ENCODE results near the gene CELF6.

Gene CELF6
- total RNA-seq, result 0 to 0.19 (median 0.09) reads per million in 3 donors

- Histone ChIP-seq H3K9me3 (ENCODE audit: control insufficient read depth, low read length) (no peaks in the 10 kb centered on the region), H3K27ac (ENCODE audit: insufficient read depth, low read length, poor library complexity, severe bottlenecking) (no peak within 1 kb of the TSS), H3K27me3 (replicated peaks; ENCODE audit: control insufficient read depth, insufficient read depth, low read length, poor library complexity, severe bottlenecking) (no peaks in the 10 kb centered on the region), H3K4me3 (ENCODE audit: insufficient read depth, low read depth, low read length, poor library complexity, severe bottlenecking) (peak within 1 kb of the TSS; percentile 44), H3K4me1 (ENCODE audit: control insufficient read depth, insufficient read depth, low read length, poor library complexity, severe bottlenecking) (peaks cover 8% of the 10 kb centered on the region), H3K36me3 (ENCODE audit: control insufficient read depth, insufficient read depth, low read length) (no peaks in the 10 kb centered on the region)
- DNase-seq, result peak; percentile 78 to 79 (median 79)
These were observed at the start of gene CELF6 for GRCh38 chr15:72319985-72320671. Gene CELF6 (minus strand): TSS chr15:72320157. CDS start chr15:72319874, 283 bp downstream.

- no peak for DNase-seq
These were observed 48.9 kb upstream of the CELF6 start for GRCh38 chr15:72368899-72369298.

DNA sequence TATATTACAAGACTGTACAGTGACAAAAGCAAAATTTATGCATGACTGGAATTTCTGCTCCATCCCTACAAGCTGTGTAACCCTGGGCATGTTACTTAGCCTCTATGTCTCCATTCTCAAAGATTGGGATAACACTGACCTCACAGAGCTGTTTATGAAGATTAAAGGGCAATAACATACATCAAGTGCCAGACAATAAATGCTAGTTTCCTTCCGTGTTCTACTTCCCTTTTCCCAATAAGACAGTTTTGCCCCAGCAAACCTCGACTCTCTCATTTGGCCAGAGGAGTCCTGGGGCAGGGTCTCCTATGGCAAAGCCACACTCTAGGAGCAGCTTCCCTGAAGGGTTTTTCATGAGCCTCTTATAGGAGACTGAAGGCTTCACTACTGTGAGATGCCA, 48.4 kb upstream of the CELF6 start:
- Histone ChIP-seq H3K27me3 (replicated peaks; ENCODE audit: control insufficient read depth, insufficient read depth, low read length, poor library complexity, severe bottlenecking) (no peaks in the 10 kb centered on the region), H3K27ac (ENCODE audit: insufficient read depth, low read length, poor library complexity, severe bottlenecking) (no peak overlapping the region), H3K4me1 (ENCODE audit: control insufficient read depth, insufficient read depth, low read length, poor library complexity, severe bottlenecking) (peaks cover 6% of the 10 kb centered on the region)

More at GRCh38 chr15:72368899-72369298, 48.9 kb upstream of the CELF6 start:
- H3K4me1 ChIP-seq (ENCODE audit: control insufficient read depth, insufficient read depth, low read length, poor library complexity, severe bottlenecking), result peaks cover 6% of the 10 kb centered on the region
- no peak overlapping the region for H3K4me3 ChIP-seq (ENCODE audit: insufficient read depth, low read depth, low read length, poor library complexity, severe bottlenecking)
- no peaks in the 10 kb centered on the region for H3K27me3 ChIP-seq (replicated peaks; ENCODE audit: control insufficient read depth, insufficient read depth, low read length, poor library complexity, severe bottlenecking)
- H3K27ac ChIP-seq (ENCODE audit: insufficient read depth, low read length, poor library complexity, severe bottlenecking), result no peak overlapping the region
- H3K9me3 ChIP-seq (ENCODE audit: control insufficient read depth, low read length), result no peaks in the 10 kb centered on the region
- peaks cover 8% of the 10 kb centered on the region for H3K36me3 ChIP-seq (ENCODE audit: control insufficient read depth, insufficient read depth, low read length)

DNA sequence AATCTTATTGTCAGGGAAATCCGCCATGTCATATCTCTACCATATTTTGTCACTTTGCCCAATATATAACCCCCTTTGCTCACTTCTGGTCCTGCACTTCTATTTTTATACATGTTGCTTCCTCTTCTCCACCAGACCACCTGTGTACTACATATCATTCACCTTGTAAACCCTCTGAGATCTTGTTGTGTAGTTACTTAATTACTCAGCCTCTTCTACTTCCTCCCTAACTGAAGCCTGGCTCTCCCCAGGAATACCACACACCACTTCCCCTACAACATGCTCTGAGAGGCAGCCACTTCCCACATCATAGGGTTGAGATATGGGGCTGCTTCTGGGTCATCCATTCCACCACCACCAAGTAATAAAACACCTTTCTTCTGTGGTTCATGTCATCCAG, 45.9 kb upstream of the CELF6 start:
- H3K36me3 ChIP-seq (ENCODE audit: control insufficient read depth, insufficient read depth, low read length), result peaks cover 8% of the 10 kb centered on the region
- peaks cover 6% of the 10 kb centered on the region for H3K4me1 ChIP-seq (ENCODE audit: control insufficient read depth, insufficient read depth, low read length, poor library complexity, severe bottlenecking)
- no peaks in the 10 kb centered on the region for H3K9me3 ChIP-seq (ENCODE audit: control insufficient read depth, low read length)
- no peaks in the 10 kb centered on the region for H3K27me3 ChIP-seq (replicated peaks; ENCODE audit: control insufficient read depth, insufficient read depth, low read length, poor library complexity, severe bottlenecking)
- no peak overlapping the region for H3K4me3 ChIP-seq (ENCODE audit: insufficient read depth, low read depth, low read length, poor library complexity, severe bottlenecking)
- peak in 1 of 3 donors; percentile 7 for DNase-seq
- H3K27ac ChIP-seq (ENCODE audit: insufficient read depth, low read length, poor library complexity, severe bottlenecking), result no peak overlapping the region

More for the DNA sequence above, 48.4 kb upstream of the CELF6 start:
- no peaks in the 10 kb centered on the region for H3K9me3 ChIP-seq (ENCODE audit: control insufficient read depth, low read length)
- DNase-seq, result no peak
- H3K4me3 ChIP-seq (ENCODE audit: insufficient read depth, low read depth, low read length, poor library complexity, severe bottlenecking), result no peak overlapping the region
- H3K36me3 ChIP-seq (ENCODE audit: control insufficient read depth, insufficient read depth, low read length), result peaks cover 8% of the 10 kb centered on the region

- H3K27me3 ChIP-seq (replicated peaks; ENCODE audit: control insufficient read depth, insufficient read depth, low read length, poor library complexity, severe bottlenecking), result no peaks in the 10 kb centered on the region
- no peak overlapping the region for H3K27ac ChIP-seq (ENCODE audit: insufficient read depth, low read length, poor library complexity, severe bottlenecking)
- no peaks in the 10 kb centered on the region for H3K9me3 ChIP-seq (ENCODE audit: control insufficient read depth, low read length)
- no peak for DNase-seq
- H3K4me1 ChIP-seq (ENCODE audit: control insufficient read depth, insufficient read depth, low read length, poor library complexity, severe bottlenecking), result peaks cover 11% of the 10 kb centered on the region
- H3K36me3 ChIP-seq (ENCODE audit: control insufficient read depth, insufficient read depth, low read length), result peaks cover 10% of the 10 kb centered on the region
- no peak overlapping the region for H3K4me3 ChIP-seq (ENCODE audit: insufficient read depth, low read depth, low read length, poor library complexity, severe bottlenecking)
These were observed 41.2 kb upstream of the CELF6 start for GRCh38 chr15:72361176-72361575.

DNA sequence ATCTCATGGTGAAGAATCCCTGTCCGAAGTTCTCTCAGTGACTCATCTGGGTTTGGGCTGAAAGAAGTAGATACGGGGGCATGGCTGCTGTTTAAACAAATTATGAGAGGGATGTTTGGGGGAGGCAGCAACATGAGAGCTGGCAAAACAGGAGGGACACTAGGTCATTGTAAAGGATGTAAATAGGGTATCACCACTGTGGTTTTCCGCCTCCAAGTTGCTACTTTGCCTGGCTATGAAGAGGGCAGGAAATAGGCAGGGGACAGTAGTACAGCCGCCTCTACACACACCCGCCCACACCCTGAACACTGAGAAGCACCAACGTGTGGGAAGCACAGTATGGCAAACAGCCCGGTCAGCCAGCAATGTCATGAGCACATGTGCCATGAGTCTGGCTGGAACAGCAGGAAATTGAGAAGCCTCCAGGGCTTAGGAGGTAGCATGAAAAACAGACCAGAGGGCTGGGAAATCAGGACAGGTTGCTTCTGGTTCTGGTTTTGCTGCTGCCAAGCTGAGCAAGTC, 38.8 kb upstream of the CELF6 start:
- Histone ChIP-seq H3K27ac (ENCODE audit: insufficient read depth, low read length, poor library complexity, severe bottlenecking) (no peak overlapping the region), H3K4me3 (ENCODE audit: insufficient read depth, low read depth, low read length, poor library complexity, severe bottlenecking) (no peak overlapping the region), H3K36me3 (ENCODE audit: control insufficient read depth, insufficient read depth, low read length) (peaks cover 34% of the 10 kb centered on the region), H3K27me3 (replicated peaks; ENCODE audit: control insufficient read depth, insufficient read depth, low read length, poor library complexity, severe bottlenecking) (no peaks in the 10 kb centered on the region), H3K4me1 (ENCODE audit: control insufficient read depth, insufficient read depth, low read length, poor library complexity, severe bottlenecking) (peaks cover 5% of the 10 kb centered on the region), H3K9me3 (ENCODE audit: control insufficient read depth, low read length) (no peaks in the 10 kb centered on the region)
- no peak for DNase-seq

DNA sequence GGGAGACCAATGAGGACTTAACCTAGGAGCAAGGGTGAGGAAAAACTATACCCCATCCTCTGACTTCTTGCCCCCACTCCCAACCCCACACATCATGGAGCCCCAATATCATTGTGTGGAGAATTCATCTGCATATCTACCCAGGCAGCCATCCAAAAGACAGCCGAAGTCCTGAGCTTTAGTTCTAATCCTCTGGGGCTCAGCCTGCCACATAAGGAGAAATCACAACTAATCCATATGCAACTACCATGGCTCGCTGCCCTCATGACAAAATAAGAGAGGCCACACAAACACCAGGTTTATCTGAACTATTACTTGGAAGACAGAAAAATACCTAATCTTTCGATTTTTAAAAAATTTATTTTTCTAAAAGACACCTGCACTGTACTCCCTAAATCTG, 38.2 kb upstream of the CELF6 start:
- peaks cover 39% of the 10 kb centered on the region for H3K36me3 ChIP-seq (ENCODE audit: control insufficient read depth, insufficient read depth, low read length)

DNA sequence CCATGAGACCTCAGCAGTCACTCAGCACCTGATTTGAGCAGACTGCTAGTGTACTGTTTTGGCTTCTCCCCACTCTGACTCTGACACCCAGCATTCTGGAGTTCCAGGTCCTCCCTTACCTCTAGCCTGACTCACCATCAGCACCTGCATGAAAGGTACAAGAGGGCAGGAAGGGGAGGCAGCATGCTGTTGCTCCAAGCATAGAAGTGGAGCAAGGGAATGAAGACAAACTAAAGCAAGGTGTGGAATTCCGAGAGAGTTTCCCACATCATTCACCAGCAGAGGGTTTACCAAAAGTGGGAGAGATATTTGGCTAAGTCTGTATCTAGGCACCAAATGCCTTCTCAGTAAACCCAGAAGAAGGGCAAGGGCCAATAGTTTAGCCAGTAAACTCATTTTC, 34.5 kb upstream of the CELF6 start:
- Histone ChIP-seq H3K36me3 (ENCODE audit: control insufficient read depth, insufficient read depth, low read length) (peaks cover 64% of the 10 kb centered on the region), H3K4me1 (ENCODE audit: control insufficient read depth, insufficient read depth, low read length, poor library complexity, severe bottlenecking) (peaks cover 5% of the 10 kb centered on the region)
- DNase-seq, result no peak

More for the DNA sequence above, 38.2 kb upstream of the CELF6 start:
- no peak for DNase-seq
- H3K4me3 ChIP-seq (ENCODE audit: insufficient read depth, low read depth, low read length, poor library complexity, severe bottlenecking), result no peak overlapping the region
- H3K4me1 ChIP-seq (ENCODE audit: control insufficient read depth, insufficient read depth, low read length, poor library complexity, severe bottlenecking), result peaks cover 5% of the 10 kb centered on the region
- no peaks in the 10 kb centered on the region for H3K27me3 ChIP-seq (replicated peaks; ENCODE audit: control insufficient read depth, insufficient read depth, low read length, poor library complexity, severe bottlenecking)
- no peak overlapping the region for H3K27ac ChIP-seq (ENCODE audit: insufficient read depth, low read length, poor library complexity, severe bottlenecking)
- H3K9me3 ChIP-seq (ENCODE audit: control insufficient read depth, low read length), result no peaks in the 10 kb centered on the region

DNA sequence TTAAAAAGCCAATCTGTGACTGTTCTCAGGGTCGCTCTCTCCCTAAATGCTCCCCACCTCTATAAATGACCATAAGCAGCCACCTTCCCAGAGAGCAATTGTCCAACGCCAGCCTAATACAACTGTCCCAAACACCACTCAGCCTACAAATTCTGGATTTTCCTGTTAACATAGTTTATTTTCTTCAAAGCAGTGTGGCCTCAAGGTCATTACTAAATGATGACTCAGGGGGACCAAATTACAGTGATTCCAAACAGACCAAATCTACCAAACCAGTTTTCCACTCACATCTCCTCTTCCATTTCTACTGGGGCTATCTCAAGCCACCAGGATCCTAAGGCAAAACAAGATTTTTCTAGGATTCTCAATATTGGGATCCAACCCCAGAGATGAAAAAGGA, 33.3 kb upstream of the CELF6 start:
- Histone ChIP-seq H3K27me3 (replicated peaks; ENCODE audit: control insufficient read depth, insufficient read depth, low read length, poor library complexity, severe bottlenecking) (no peaks in the 10 kb centered on the region), H3K36me3 (ENCODE audit: control insufficient read depth, insufficient read depth, low read length) (peaks cover 72% of the 10 kb centered on the region), H3K9me3 (ENCODE audit: control insufficient read depth, low read length) (no peaks in the 10 kb centered on the region), H3K4me3 (ENCODE audit: insufficient read depth, low read depth, low read length, poor library complexity, severe bottlenecking) (no peak overlapping the region), H3K4me1 (ENCODE audit: control insufficient read depth, insufficient read depth, low read length, poor library complexity, severe bottlenecking) (no peaks in the 10 kb centered on the region), H3K27ac (ENCODE audit: insufficient read depth, low read length, poor library complexity, severe bottlenecking) (no peak overlapping the region)
- DNase-seq, result no peak

More for the DNA sequence above, 34.5 kb upstream of the CELF6 start:
- Histone ChIP-seq H3K27me3 (replicated peaks; ENCODE audit: control insufficient read depth, insufficient read depth, low read length, poor library complexity, severe bottlenecking) (no peaks in the 10 kb centered on the region), H3K27ac (ENCODE audit: insufficient read depth, low read length, poor library complexity, severe bottlenecking) (no peak overlapping the region), H3K9me3 (ENCODE audit: control insufficient read depth, low read length) (no peaks in the 10 kb centered on the region), H3K4me3 (ENCODE audit: insufficient read depth, low read depth, low read length, poor library complexity, severe bottlenecking) (no peak overlapping the region)

DNA sequence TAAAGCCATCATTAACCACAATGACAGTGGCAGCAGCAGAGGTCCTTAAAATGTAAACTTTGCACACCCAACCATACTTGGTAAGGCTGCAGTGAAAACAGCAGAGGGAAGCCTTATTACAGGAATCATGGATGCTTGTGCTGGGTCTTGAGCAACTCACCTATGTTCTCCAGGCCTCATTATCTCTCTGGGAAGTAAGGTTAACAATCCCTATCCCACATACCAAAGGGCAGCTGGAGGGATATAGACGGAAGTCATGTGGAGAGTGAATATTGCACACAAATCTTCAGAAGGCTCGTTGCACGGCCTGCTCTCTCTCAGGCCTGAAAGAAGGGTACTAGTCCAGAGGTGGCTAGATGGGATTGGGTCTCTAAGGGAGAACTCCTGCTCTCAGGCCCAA, 25.8 kb upstream of the CELF6 start:
- no peak overlapping the region for H3K27ac ChIP-seq (ENCODE audit: insufficient read depth, low read length, poor library complexity, severe bottlenecking)
- H3K4me1 ChIP-seq (ENCODE audit: control insufficient read depth, insufficient read depth, low read length, poor library complexity, severe bottlenecking), result no peaks in the 10 kb centered on the region
- no peak overlapping the region for H3K4me3 ChIP-seq (ENCODE audit: insufficient read depth, low read depth, low read length, poor library complexity, severe bottlenecking)
- H3K9me3 ChIP-seq (ENCODE audit: control insufficient read depth, low read length), result no peaks in the 10 kb centered on the region
- peaks cover 56% of the 10 kb centered on the region for H3K36me3 ChIP-seq (ENCODE audit: control insufficient read depth, insufficient read depth, low read length)
- no peak for DNase-seq
- H3K27me3 ChIP-seq (replicated peaks; ENCODE audit: control insufficient read depth, insufficient read depth, low read length, poor library complexity, severe bottlenecking), result no peaks in the 10 kb centered on the region

Measured in effector memory CD4-positive, alpha-beta T cell (primary cell).